Brain microvascular endothelial cell (primary cell): Measurements from ENCODE around the gene CDK5RAP2.
A peak's percentile ranks its signal among the peaks of the same experiment; 100 is the strongest.
"Not testable (repeated sequence)": the region's sequence is repeated elsewhere in the genome, so short reads cannot be mapped to it uniquely, and the experiment has no call there.

Experiments used
- DNase-seq: peaks from one replicate; pipeline ENCODE4 v3.0.0-alpha.2; 2020
- H3K27ac ChIP-seq: fragments of 250-450 bp; sonication (Bioruptor Pico); 2 replicates; pipeline ENCODE4 v1.5.1; 2020; ENCODE audit warnings: mild to moderate bottlenecking, moderate library complexity
- H3K27me3 ChIP-seq: fragments of 250-450 bp; sonication (Bioruptor Pico); replicated peaks from 2 replicates; pipeline ENCODE4 v1.5.1; 2020; ENCODE audit warnings: mild to moderate bottlenecking
- H3K36me3 ChIP-seq: fragments of 250-450 bp; sonication (Bioruptor Pico); replicated peaks from 2 replicates; pipeline ENCODE4 v1.5.1; 2020; ENCODE audit warnings: mild to moderate bottlenecking
- H3K4me3 ChIP-seq: 2 replicates; pipeline ENCODE4 v1.5.1; 2011; ENCODE audit warnings: low read depth, mild to moderate bottlenecking, control low read depth, low read length, moderate library complexity
- CTCF ChIP-seq: IDR thresholded peaks from 2 replicates; pipeline ENCODE4 v1.5.1; 2011; ENCODE audit warnings: low read depth, mild to moderate bottlenecking, moderate library complexity, low read length, control low read depth, inconsistent platforms; ENCODE audit errors: missing control alignments
- in situ Hi-C: cut with HindIII; loops from 2 replicates; pipeline ENCODE4 v1.10.0; 2017; ENCODE audit warnings: low sequenced_read_pairs, low pct_ligation_motif_present

CDK5RAP2 gene

GRCh38 chr9:120513825-120514396 lies 66.1 kb downstream of the CDK5RAP2 start:
- in situ Hi-C loops, result no loop called here
- no peak for DNase-seq
- no peak overlapping the region for H3K4me3 ChIP-seq
- H3K27ac ChIP-seq, result no peak overlapping the region
- no peaks in the 10 kb centered on the region for H3K36me3 ChIP-seq
- no peaks in the 10 kb centered on the region for H3K27me3 ChIP-seq
- no peak for TF ChIP-seq CTCF

- no peak overlapping the region for H3K4me3 ChIP-seq
- in situ Hi-C loops, result no loop called here
- H3K27ac ChIP-seq, result no peak overlapping the region
- no peaks in the 10 kb centered on the region for H3K27me3 ChIP-seq
- DNase-seq, result no peak
- TF ChIP-seq CTCF, result no peak
- no peaks in the 10 kb centered on the region for H3K36me3 ChIP-seq
Measured at GRCh38 chr9:120510816-120511215, 69.2 kb downstream of the CDK5RAP2 start.

GRCh38 chr9:120507936-120508510 lies 71.9 kb downstream of the CDK5RAP2 start:
- in situ Hi-C loops, result no loop called here
- Histone ChIP-seq H3K27me3 (no peaks in the 10 kb centered on the region), H3K27ac (no peak overlapping the region), H3K4me3 (no peak overlapping the region), H3K36me3 (no peaks in the 10 kb centered on the region)
- no peak for TF ChIP-seq CTCF
- no peak for DNase-seq

- TF ChIP-seq CTCF, result peak; percentile 33
- H3K27me3 ChIP-seq, result no peaks in the 10 kb centered on the region
- no peak overlapping the region for H3K4me3 ChIP-seq
- no peak overlapping the region for H3K27ac ChIP-seq
- no peaks in the 10 kb centered on the region for H3K36me3 ChIP-seq
- in situ Hi-C loops, result no loop called here
- no peak for DNase-seq
Measured at GRCh38 chr9:120505186-120505585, 74.8 kb downstream of the CDK5RAP2 start.

GRCh38 chr9:120500733-120501132 lies 79.2 kb downstream of the CDK5RAP2 start:
- Histone ChIP-seq H3K4me3 (no peak overlapping the region), H3K27me3 (no peaks in the 10 kb centered on the region), H3K27ac (no peak overlapping the region), H3K36me3 (no peaks in the 10 kb centered on the region)
- TF ChIP-seq CTCF, result no peak
- DNase-seq, result no peak
- in situ Hi-C loops, result no loop called here

GRCh38 chr9:120497865-120498264 lies 82.1 kb downstream of the CDK5RAP2 start:
- in situ Hi-C loops, result not testable (repeated sequence)

GRCh38 chr9:120496438-120496837 lies 83.5 kb downstream of the CDK5RAP2 start:
- H3K36me3 ChIP-seq, H3K4me3 ChIP-seq, DNase-seq, in situ Hi-C loops, H3K27ac ChIP-seq, H3K27me3 ChIP-seq: not testable (repeated sequence)

More at GRCh38 chr9:120497865-120498264, 82.1 kb downstream of the CDK5RAP2 start:
- H3K27me3 ChIP-seq, H3K4me3 ChIP-seq, DNase-seq, H3K36me3 ChIP-seq, H3K27ac ChIP-seq: not testable (repeated sequence)
